Fibroblast of lung (primary cell): ENCODE results near the gene MAN1A1.

Experiments used
- EZH2 ChIP-seq: IDR thresholded peaks from 2 replicates; pipeline ENCODE4 v1.5.1; 2012; ENCODE audit warnings: low read length, control low read depth, mild to moderate bottlenecking; ENCODE audit errors: missing control alignments
- TF ChIP-seq, protein P1 (sequence below), 2 donors: IDR thresholded peaks in 1 of 2; conservative IDR thresholded peaks in 1 of 2; 1 replicate in 1 of 2; 2 replicates in 1 of 2; pipeline ENCODE4 v1.5.1; 2011 to 2012; ENCODE audit warnings: low read length in 2 of 2, control low read depth in 1 of 2, inconsistent platforms in 1 of 2, low read depth in 1 of 2, mild to moderate bottlenecking in 1 of 2

DNA sequence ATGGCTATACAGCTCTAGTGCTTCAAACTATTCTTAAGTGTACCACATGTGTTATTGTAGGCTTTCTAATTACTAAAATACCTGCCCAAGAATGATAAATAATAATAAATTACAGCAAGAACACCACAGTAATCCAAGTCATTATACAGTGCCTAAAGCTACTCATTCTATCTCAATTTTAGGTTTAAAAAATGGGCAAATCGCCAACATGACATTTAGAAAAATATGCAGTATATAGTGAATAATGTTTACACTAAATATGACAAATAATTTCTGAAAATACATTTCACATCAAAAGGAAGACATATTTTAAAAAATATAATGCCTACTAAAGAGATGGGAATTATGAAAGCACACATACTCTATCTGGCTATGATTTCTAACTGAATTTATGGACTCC, 91.8 kb downstream of the MAN1A1 start:
- TF ChIP-seq, protein P1, sequence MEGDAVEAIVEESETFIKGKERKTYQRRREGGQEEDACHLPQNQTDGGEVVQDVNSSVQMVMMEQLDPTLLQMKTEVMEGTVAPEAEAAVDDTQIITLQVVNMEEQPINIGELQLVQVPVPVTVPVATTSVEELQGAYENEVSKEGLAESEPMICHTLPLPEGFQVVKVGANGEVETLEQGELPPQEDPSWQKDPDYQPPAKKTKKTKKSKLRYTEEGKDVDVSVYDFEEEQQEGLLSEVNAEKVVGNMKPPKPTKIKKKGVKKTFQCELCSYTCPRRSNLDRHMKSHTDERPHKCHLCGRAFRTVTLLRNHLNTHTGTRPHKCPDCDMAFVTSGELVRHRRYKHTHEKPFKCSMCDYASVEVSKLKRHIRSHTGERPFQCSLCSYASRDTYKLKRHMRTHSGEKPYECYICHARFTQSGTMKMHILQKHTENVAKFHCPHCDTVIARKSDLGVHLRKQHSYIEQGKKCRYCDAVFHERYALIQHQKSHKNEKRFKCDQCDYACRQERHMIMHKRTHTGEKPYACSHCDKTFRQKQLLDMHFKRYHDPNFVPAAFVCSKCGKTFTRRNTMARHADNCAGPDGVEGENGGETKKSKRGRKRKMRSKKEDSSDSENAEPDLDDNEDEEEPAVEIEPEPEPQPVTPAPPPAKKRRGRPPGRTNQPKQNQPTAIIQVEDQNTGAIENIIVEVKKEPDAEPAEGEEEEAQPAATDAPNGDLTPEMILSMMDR (conservative IDR thresholded peaks at IDR 0.05 in 1 of 2, IDR thresholded peaks at IDR 0.05 in 1 of 2; ENCODE audit: low read depth in 1 of 2, low read length in 2 of 2), result no peak
- TF ChIP-seq EZH2, result no peak
